ENCODE data around the gene GTF2A1.

The GTF2A1 gene

DNA sequence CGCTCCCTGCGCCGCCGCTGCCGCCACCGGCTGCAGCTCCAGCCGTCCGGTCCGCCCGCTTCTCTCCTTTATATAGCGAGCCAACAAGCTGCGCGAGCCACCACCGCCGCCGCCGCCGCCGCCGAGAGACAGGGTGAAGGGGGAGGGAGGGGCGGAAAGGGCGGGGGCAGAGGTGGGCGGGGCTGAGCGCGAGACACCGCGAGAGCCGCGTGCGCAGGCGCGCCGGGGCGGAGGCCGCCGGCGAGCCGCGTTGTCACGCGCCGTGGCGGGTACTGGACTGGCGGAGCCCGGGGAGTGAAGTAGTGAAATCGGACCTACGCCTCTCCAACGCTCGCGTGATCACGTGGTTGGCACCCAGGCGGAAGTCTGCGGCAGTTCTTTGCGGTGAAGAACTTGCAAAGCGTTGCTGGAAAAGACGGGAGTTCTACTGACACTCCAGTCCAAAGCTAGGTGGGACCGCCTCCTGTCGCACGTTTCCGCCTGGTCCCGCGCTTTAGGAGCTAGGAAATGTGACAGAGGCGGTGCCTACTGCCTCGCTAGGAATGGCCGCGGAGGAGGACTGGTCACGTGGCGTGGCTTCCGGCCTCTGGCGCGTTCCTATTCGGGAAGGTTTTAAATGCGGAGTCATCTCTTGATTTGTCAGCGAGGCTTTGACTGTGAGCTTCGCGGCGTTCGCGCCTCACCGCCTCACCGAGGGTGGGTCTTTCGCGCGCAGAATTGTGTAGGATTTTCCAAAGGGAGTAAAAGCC is at the start of gene GTF2A1:
Gene GTF2A1 (minus strand): TSS at position 130 of the 749 bp plus-strand sequence. CDS start 441 bp downstream, outside the sequence.
- Mint-ChIP-seq H3K4me3 (peak within 1 kb of the TSS; percentile 95 to 99 (median 98)), H3K27ac (peak within 1 kb of the TSS; percentile 99 to 100 (median 100)), H3K9me3 (no peaks in the 10 kb centered on the region), H3K36me3 (ENCODE audit: low read depth) (peaks cover 8% of the 10 kb centered on the region), H3K27me3 (ENCODE audit: low read depth) (peaks cover 3% of the 10 kb centered on the region), H3K4me1 (peaks cover 40% of the 10 kb centered on the region)
- no peak for TF ChIP-seq CTCF (IDR thresholded peaks at IDR 0.05; ENCODE audit: unreplicated experiment in 3 of 3)

DNA sequence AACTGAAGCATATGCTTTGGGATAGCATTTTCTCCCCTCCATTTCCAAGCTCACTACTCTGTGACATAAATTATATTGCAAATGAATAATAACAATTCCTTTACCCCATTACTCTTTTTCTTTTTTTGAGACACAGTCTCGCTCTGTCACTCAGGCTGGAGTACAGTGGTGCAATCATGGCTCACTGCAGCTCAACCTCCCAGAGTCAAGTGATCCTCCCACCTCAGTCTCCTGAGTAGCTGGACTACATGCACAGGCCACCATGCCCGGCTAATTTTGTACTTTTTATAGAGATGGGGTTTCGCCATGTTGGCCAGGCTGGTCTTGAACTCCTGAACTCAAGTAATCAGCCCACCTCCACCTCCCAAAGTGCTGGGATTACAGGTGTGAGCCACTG is 49.2 kb upstream of the GTF2A1 start:
- Mint-ChIP-seq H3K36me3 (ENCODE audit: low read depth) (peaks cover 15% of the 10 kb centered on the region), H3K27ac (peak overlapping the region in 2 of 3 experiments; percentile 53 to 70), H3K4me1 (peaks cover 11% of the 10 kb centered on the region), H3K9me3 (no peaks in the 10 kb centered on the region), H3K4me3 (no peak overlapping the region), H3K27me3 (ENCODE audit: low read depth) (peaks cover 4% of the 10 kb centered on the region)
- no peak for TF ChIP-seq CTCF (IDR thresholded peaks at IDR 0.05; ENCODE audit: unreplicated experiment in 3 of 3)

GRCh38 chr14:81269100-81269978 is 48.6 kb upstream of the GTF2A1 start:
- peak; percentile 70 to 89 (median 79) for TF ChIP-seq CTCF (IDR thresholded peaks at IDR 0.05; ENCODE audit: unreplicated experiment in 3 of 3)
- Mint-ChIP-seq H3K4me3 (no peak overlapping the region), H3K27me3 (ENCODE audit: low read depth) (peaks cover 4% of the 10 kb centered on the region), H3K27ac (peak overlapping the region; percentile 20 to 70 (median 27)), H3K36me3 (ENCODE audit: low read depth) (peaks cover 15% of the 10 kb centered on the region), H3K9me3 (no peaks in the 10 kb centered on the region), H3K4me1 (peaks cover 11% of the 10 kb centered on the region)

DNA sequence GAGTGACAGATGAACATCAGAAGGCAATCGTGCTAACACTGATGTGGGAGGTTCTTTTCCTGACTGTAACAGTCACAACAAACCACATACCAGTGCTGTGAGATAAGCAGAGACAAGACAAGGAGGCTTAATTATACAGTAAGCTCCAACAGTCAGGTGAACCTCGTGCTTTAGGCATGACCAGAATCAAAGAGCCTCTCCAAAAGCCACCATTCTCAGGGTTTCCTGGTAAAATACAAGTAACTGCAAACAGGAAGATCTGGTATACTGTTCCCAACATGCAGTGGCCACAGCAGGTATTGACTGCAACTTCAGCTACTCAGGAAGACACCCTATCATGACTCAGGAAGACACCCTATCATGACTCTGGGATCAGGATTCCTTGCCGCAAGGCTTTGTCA is 47.3 kb upstream of the GTF2A1 start:
- Mint-ChIP-seq H3K9me3 (no peaks in the 10 kb centered on the region), H3K4me3 (no peak overlapping the region), H3K36me3 (ENCODE audit: low read depth) (peaks cover 15% of the 10 kb centered on the region), H3K27ac (peak overlapping the region; percentile 13 to 71 (median 46)), H3K4me1 (peaks cover 11% of the 10 kb centered on the region), H3K27me3 (ENCODE audit: low read depth) (peaks cover 4% of the 10 kb centered on the region)
- no peak for TF ChIP-seq CTCF (IDR thresholded peaks at IDR 0.05; ENCODE audit: unreplicated experiment in 3 of 3)

DNA sequence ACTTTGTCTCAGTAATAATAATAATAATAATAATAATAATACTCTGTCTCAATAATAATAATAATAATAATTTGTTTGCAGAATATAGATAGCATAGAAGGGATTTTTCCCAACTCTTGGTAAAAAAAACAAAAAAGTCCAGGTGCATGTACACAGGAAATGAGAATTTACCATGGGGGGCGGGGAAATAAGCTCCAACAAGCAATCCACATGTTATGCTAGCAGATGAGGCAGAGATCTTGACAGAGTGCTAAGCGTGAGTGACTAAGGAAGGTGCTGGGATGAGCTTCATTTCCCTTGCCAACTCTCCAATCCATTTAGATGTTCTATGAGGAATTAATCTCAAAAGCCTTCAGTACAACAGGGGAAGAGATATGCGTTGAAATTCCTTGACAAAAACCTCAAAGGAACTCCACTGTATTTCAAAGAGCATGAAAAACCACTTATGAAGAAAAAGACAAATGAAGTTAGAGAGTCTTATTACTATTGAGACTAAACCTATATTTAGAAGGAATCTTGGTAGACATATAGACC is 44.9 kb upstream of the GTF2A1 start:
- Mint-ChIP-seq H3K4me1 (peaks cover 17% of the 10 kb centered on the region), H3K27ac (no peak overlapping the region), H3K36me3 (ENCODE audit: low read depth) (peaks cover 21% of the 10 kb centered on the region), H3K27me3 (ENCODE audit: low read depth) (peaks cover 4% of the 10 kb centered on the region), H3K4me3 (no peak overlapping the region), H3K9me3 (no peaks in the 10 kb centered on the region)
- TF ChIP-seq CTCF (IDR thresholded peaks at IDR 0.05; ENCODE audit: unreplicated experiment in 3 of 3), result no peak

All from nephron (organoid).